ENCODE results near the gene EMILIN3.

EMILIN3 gene

DNA sequence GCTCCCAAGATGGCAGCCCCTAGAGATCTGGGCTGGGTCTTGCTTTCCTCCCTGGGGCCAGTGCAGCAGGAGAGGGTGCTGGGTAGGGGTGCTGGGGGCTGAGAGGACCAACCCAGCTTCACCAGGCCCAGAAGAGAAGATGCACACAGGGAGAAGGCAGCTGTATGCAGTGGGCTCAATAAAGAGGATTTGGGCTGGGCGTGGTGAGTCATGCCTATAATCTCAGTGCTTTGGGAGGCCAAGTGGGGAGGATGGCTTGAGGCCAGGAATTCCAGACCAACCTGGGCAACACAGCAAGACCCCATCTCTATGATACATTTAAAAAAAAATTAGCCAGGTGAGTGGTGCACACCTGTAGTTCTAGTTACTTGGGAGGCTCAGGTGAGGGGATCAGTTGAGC, 25.7 kb upstream of the EMILIN3 start:
- in situ Hi-C loops (cut with MboI; ENCODE audit: low sequenced_read_pairs), result no loop called here

DNA sequence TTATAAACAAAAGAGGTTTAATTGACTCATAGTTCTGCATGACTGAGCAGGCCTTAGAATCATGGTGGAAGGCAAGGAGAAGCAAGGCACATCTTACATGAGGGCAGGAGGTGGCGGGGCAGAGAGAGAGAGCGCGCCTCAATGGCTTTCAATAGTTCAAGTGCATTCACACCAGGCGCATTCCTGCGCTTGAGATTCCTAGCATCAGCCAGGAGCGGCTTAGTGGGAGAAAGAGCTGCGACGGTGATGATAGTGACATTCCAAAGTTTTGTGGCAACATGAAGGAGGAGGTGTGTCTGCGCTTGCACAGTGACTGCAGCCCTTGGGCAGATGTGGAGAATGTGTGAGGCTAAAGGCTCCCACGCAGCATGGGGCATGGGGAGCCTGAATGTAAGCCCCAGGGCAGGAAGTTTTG, 25.0 kb upstream of the EMILIN3 start:
- in situ Hi-C loops (cut with MboI; ENCODE audit: low sequenced_read_pairs), result no loop called here

DNA sequence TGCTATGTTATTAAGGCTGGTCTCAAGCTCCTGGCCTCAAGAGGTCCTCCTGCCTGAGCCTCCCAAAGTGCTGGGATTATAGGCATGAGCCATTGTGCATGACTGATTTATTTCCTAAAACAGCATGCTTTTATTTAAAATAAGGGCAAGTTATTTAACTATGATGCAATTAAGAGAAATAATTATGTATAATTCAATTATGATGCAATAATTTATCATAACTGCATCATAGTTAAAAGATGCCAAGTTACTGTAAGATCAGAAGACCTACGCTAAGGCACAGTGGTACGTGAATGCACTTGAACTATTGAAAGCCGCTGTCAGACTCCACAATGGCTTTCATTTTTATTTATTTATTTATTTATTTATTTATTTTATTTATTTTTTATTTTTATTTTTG, 24.3 kb upstream of the EMILIN3 start:
- in situ Hi-C loops (cut with MboI; ENCODE audit: low sequenced_read_pairs), result no loop called here

DNA sequence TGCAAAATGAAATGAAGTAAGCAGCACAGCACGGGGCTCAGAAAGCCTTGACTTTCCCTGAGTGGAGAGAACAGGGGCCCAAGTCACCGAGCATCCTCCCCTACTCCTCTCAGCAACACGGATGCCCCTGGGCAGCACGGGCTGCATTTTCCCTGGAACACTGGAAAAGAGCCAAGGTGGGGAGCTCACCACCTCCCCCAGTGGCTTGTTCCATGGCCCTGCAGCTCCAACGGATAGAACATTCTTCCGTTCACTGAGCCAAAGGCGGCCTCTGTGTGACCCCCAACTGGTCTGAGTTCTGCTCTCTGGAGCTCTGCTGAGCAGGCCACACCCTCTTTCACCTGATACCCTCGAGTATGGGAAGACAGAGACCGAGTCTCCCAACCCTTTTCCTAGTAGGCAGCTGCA, 20.8 kb upstream of the EMILIN3 start:
- in situ Hi-C loops (cut with MboI; ENCODE audit: low sequenced_read_pairs), result no loop called here

DNA sequence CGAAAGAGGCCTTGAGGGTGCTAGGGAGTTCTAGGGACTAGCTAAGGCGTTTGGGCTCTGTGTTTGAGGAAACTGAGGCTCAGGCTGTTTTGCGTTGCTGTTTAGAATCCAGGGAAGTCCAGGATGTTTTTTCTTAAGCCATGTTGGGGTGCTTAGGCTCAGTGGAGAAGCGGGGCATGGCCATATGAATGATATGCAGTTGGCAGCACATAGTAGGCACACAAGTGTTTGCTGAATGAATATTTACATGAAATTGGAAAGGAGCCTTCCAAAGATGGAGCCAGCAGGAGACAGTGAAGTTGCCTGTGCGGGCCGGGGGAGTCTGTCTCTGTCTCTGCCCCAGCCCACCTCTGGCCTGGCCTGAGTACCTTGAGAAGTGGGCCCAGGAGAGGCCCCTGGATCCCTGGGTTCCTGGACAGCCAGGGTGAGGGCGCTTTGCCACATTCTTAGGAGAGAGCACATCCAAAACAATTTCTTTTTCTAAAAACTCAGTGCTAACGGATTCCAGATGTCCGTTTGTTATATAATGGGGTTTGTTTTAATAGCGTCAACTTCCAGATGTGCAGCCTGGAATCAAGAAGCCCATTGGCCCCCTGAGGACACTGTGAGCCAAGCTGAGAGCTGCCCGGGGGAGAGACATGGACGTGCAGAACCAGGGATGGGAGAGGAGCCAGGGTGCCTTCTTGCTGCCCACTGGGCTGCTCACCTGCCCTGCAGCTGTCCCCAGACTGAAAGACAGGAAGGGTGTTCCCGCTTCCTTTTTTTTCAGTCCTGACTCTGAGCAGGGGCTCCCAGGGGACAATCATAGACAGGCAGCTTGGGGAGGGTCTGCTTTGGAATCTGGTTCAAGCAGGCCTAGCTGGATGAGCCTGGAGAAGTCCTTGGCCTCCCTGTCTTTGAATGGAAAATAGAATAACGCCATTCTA, 20.1 kb upstream of the EMILIN3 start:
- in situ Hi-C loops (cut with MboI; ENCODE audit: low sequenced_read_pairs), result no loop called here

DNA sequence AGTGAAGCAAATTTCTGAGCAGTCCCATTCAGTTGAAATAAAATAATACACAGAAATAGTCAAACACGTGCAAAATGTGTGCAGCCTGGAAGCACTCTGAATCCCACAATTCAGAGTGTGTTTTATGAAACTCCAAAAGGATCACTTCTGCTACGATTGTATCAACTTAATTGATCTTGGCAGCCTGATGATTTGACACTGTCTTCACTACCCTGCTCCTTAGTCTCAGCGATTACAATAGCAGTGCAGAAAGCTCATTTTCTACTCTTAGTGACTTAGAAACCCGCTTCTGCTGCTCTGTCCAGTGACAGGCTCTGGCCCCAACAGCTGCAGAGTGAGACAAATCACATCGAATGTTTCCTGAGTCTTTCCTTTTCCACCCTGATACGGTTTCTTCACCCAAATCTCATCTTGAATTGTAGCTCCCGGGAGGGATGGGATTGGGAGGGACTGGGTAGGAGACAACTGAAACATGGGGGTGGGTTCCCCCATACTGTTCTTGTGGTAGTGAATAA, 16.2 kb upstream of the EMILIN3 start:
- in situ Hi-C loops (cut with MboI; ENCODE audit: low sequenced_read_pairs), result no loop called here

DNA sequence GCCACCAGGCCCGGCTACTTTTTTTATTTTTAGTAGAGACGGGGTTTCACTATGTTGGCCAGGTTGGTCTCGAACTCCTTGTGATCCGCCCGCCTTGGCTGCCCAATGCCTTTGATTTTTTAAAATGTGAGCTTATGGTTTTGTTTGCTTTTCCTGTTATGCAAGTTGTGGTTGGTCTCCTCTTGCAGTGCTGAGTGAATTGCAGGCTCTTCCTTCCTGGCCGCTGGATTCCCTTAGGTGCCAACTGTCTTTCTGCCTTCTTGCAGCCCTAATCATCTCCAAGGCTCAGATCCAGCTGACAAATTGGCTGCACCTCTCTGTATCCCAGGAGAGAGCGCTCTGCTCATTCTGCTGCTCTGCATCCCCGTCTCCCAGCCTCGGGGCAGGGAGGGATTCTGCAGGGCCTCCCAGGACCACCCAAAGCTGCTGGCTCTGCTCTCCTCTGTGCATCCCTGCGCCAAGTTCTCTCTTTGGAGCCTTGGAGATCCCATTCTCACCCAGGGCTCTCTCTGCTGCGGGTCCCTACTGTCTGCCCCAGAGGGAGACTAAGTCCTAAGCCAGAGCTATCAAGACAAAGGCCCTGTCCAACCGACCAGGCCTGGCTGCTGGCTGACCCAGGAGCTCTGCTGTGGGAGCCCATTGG, 14.1 kb upstream of the EMILIN3 start:
- in situ Hi-C loops (cut with MboI; ENCODE audit: low sequenced_read_pairs), result no loop called here

DNA sequence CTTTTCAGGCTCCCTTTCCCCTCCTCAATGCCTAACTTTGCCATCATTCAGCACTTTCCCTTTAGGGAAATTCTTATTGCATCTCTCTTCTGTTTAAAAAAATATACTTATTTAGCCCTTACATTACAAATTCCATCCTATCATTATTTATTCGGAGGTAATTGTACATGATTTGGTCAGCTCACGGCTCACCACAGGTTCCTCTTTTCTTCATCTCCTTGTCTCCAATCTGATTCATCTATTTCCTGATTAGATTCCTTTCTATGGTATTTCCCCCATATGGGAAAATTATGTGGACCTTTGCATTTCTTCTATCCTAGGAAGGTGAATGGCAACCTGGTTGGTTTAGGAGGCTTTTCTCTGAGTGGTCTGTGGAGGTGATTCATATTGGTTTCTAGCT, 12.9 kb upstream of the EMILIN3 start:
- in situ Hi-C loops (cut with MboI; ENCODE audit: low sequenced_read_pairs), result no loop called here

DNA sequence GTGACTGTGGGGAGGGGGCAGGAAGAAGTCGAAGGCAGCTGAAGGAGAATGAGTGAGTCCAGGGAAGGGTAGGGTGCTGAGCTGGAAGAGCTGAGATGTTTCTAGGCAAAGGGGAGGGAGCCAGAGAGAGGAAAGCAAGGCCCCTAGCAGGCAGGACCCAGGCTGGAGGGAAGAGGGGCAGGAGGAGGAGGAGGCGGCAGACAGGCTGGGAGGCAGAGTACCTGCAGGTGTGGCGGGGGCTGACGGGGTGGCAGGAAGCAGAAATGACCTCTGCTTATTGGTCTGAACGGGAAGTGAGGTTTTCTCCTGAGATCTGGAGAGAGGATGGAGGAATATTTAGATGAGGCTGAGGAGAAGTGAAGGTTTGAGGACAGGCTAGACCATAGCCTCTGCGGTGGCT, 10.7 kb upstream of the EMILIN3 start:
- in situ Hi-C loops (cut with MboI; ENCODE audit: low sequenced_read_pairs), result no loop called here

DNA sequence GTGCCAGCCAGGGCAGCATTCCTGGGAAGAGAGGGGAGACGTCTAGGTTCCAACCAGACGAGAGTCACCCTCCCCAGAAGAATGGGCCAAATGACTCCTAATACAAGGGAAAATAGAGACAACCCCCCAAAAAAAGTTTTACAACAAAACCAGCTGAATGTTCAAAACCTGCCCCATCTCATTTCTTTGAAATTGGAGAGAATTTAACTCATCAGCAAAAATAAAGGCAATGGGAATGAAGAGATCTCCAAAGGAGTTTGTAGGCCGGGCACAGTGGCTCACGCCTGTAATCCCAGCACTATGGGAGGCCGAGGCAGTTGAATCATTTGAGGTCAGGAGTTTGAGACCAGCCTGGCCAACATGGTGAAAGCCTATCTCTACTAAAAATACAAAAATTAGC, 9.7 kb upstream of the EMILIN3 start:
- in situ Hi-C loops (cut with MboI; ENCODE audit: low sequenced_read_pairs), result no loop called here

DNA sequence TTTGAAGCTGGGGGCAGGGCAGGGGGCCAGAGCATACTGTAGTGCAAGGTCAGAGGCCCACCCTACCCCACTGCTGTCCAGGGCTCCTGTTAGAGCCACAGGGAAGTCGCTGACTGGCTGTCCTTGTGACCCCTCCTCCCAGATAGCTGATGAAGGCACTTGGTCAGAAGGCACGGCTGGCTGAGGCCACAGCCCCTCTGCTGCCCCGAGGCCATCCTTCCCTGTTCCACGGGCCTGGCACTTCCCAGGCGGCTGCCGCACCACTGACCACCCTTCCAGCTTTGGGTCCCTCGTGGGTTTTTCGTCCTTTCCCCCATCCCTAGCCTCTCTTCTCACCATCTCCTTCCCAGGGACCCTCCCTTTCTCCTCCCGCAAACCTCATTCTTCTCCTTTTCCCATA, 9.2 kb upstream of the EMILIN3 start:
- in situ Hi-C loops (cut with MboI; ENCODE audit: low sequenced_read_pairs), result no loop called here

DNA sequence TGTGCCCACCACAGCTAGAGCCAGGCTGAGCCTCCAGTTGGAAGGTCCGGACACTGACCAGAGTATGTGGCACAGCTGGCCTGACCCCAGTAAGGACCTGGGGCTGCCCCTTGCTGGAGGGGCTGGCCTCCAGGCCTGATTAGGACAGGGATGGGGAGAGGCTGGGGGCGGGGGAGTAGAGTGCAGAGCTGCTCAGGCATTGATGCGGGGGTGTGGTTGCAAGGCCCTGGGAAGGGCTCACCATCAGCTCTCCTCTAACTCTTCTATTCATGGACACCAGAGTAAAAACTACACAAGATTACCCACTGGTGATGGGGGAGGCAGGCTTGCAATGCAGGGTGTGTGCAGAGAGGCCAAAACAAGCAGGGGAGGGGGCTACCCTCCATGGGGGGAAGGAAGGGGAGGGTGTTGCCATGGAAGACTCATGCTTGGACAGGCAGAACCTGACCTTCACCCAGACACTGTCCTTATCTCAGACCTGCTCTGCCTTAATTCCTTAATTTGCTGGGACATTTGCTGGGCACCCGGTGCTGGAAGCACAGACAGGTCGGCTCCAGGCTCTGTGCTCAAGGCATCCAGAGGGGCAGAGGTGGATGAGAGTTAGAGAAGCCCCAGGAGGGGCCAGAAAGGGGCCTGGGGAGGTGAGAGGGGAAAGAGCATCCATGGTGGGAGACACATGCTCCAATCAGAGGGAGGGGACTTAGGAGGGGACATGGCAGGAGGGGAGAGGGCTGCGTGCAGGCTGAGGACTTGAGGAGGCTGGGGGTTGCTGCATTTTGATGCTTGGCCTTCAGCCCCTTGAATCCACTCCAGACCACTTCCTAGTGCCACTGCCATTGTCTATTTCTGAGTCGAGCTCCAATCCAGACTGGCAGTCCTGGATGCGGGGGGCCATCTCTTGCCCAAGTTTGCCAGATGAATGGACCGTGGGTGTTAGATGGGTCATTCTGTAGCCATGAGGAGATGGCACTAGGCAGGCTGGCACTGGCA, 7.6 kb upstream of the EMILIN3 start:
- in situ Hi-C loops (cut with MboI; ENCODE audit: low sequenced_read_pairs), result no loop called here

DNA sequence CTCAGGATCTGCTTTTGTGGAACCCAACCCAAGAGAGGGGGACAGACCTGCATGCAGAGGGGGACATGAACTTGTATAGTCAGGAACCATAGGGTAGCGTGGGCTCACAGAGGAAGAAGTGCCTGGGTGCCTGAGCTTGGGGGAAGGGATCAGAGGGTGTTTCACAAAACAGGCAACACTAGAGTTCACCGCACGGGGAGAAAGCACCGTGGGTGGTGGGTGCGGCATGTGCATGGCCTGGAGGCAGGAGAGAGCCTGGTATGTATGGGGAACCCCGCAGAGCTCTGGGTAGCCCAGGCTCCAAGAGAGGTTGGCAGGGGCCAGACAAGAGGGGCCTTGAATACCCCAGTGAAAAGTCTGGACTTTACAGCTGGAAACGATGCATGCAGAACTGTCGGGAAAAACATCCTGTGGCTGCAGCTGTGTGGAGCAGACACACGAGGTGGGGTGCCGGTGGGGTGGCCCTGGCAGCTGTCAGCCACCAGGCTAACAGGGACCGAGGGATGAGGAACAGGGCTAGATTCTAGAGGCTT, 6.7 kb upstream of the EMILIN3 start:
- in situ Hi-C loops (cut with MboI; ENCODE audit: low sequenced_read_pairs), result no loop called here

DNA sequence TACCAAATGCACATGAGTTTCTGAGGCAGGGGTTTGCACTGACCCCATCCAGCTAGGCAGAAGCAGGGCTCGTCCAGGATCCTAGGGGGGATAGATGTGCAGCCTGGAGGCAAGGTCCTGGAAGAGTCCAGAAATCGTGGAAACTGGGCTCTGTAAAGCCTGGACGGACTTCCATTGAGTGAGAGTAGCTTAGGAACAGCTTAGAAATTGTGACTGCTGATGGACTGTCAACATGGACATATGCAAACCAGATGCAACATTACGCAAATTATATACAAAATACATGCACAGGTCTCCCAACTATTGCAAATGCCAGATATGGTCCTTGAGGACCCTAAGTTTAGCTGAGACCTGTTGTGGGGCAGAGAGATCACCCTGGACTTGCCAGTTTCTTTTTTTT, 4.8 kb upstream of the EMILIN3 start:
- in situ Hi-C loops (cut with MboI; ENCODE audit: low sequenced_read_pairs), result no loop called here

DNA sequence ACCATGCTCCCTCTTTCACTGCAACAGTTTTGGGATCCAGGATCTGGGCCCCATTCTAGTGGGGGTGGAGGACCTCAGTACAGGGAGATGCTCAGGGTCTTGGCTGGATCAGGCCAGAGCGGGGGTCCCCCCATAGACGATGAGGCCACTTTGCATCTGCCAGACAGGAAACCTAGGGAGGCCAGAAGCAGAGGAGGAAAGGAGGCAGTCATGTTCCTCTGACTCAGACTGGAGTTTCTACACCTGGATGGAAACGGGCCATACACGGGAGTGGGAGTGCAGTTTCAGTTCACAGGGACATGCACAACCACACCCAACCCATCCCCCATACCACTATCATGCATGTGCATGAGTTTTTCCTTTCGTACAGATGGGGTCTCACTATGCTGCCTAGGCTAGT, 3.6 kb upstream of the EMILIN3 start:
- in situ Hi-C loops (cut with MboI; ENCODE audit: low sequenced_read_pairs), result no loop called here

DNA sequence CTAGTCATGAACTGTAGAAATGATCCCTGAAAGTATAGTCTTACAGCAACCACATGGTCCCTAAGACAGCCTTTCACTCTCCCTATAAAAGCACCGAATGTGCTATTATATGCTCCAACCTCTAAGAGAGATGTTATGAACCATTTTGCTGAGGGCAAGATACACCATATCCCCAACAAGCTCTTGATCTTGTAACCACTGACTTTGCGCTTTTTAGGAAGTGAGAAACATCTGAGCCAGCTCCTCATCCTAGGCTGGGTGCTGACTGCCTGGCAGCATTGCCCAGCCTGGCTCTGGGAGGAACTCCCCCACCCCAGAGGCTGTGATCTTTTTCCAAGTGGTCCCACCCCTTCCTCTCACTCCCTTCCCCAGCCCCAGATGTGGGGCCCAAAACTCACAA, 3.1 kb upstream of the EMILIN3 start:
- in situ Hi-C loops (cut with MboI; ENCODE audit: low sequenced_read_pairs), result no loop called here

DNA sequence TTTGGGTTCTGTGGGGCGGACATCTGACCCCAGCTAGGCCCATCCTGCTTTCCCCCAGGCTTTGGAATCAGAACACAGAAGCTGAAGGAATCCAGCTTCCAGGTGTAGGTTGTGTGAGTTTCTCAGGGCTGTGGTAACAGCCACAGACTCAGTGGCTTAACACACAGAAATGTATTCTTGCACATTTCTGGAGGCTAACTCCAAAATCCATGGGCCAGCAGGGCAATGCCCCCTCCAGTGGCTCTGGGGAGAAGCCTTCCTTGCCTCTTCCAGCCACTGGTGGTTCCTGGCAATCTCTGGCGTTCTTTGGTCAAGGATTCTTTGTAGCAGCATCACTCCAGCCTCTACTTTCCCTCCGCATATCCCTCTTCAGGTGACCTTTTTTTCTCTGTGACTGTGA, 1.3 kb upstream of the EMILIN3 start:
- in situ Hi-C loops (cut with MboI; ENCODE audit: low sequenced_read_pairs), result no loop called here

DNA sequence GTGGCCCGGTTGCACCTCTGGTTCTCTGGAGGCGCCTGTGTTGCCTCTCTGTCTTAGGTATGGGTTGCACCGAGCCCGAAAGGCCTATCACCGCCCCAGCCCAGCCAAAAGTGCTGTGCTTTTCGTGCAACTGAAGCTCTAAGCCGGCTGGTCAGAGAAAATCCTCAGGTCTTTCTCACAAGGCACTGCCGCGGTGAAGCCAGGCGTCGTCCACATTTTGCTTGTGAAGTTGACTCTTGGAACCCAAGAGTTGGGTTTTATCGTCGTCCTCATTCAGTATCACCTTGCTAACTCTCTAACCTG, 726 bp upstream of the EMILIN3 start:
- in situ Hi-C loops (cut with MboI; ENCODE audit: low sequenced_read_pairs), result no loop called here

DNA sequence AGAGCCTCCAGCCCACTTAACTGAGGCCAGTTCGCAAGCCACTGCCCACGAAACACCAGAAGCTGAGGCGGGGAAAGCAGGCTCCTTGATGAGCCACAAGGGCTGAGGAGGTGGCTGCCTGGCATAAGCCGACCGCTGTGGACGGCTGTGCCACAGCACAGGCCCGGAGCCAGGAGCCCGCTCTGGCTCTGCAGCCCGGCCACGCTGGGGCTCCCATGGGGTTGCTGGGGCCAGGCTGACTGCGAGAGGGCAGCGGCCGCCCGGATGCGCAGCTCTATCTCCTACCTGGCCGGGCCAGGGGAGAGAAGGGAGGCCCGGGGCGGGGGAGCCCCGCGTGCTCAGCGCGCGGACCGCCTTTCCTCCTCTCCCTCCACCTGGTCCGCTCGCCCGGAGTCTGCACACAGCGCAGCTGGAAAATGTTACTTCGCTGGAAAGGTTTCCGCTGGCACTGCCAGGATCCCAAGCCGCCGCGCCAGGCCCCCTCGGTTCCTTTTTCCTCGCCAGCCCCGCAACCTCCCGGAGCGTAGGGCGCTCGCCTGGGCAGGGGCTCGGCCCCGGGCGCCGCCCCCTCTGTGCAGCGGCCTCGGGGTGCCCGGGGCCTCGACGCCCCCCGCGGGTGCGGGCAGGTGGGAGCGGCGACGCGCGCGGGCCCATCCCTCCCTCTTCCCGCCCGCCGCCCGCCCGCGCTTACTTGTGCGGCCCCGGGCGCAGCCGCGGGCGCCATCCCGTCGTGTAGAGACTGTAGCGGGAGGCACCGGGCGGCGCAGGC, 657 bp downstream of the EMILIN3 start:
- in situ Hi-C loops (cut with MboI; ENCODE audit: low sequenced_read_pairs), result no loop called here
